Epithelial cell of esophagus (primary cell): ENCODE measurements around the gene KDM4B.

ENCODE experiments used
- DNase-seq: peaks from one replicate; pipeline ENCODE4 v3.0.0; 2010; ENCODE audit warnings: low read depth
- H3K4me3 ChIP-seq: 2 replicates; pipeline ENCODE4 v1.5.1; 2011; ENCODE audit warnings: mild to moderate bottlenecking, low read length, control low read depth
- CTCF ChIP-seq: IDR thresholded peaks from 2 replicates; pipeline ENCODE4 v1.5.1; 2011; ENCODE audit warnings: low read depth, mild to moderate bottlenecking, low read length, control low read depth, inconsistent platforms; ENCODE audit not compliant: insufficient read depth; ENCODE audit errors: missing control alignments

Gene KDM4B

GRCh38 chr19:5075597-5075996, 106.7 kb downstream of the KDM4B start:
- H3K4me3 ChIP-seq, result no peak overlapping the region
- no peak for DNase-seq

DNA sequence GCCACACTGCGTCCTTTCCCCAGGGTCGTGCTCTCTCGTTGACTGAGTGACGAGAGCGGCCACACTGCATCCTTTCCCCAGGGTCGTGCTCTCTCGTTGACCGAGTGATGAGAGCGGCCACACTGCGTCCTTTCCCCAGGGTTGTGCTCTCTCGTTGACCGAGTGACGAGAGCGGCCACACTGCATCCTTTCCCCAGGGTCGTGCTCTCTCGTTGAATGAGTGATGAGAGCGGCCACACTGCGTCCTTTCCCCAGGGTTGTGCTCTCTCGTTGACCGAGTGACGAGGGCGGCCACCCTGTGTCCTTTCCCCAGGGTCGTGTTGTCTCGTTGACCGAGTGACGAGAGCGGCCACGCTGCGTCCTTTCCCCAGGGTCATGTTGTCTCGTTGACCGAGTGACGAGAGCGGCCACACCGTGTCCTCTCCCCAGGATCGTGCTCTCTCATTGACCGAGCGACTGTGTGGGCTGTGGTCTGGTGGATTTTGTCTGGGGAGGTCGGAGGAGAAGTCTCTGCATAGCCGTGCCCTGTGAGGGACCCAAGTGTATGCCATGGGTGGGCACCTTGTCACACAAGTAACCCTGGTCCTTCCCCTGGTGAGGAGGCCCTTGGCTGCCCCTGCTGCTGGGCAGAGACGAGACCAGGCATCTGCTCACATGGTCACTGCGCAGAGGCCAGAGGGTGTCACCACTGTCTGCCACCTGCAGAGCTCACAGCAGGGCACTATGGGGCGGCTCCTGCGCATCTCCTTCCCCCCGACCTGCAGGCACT, 107.7 kb downstream of the KDM4B start:
- no peak for TF ChIP-seq CTCF
- no peak for DNase-seq
- no peak overlapping the region for H3K4me3 ChIP-seq

More at GRCh38 chr19:5075597-5075996, 106.7 kb downstream of the KDM4B start:
- TF ChIP-seq CTCF, result no peak

GRCh38 chr19:5077209-5077515, 108.2 kb downstream of the KDM4B start:
- no peak overlapping the region for H3K4me3 ChIP-seq
- no peak for DNase-seq
- TF ChIP-seq CTCF, result no peak

DNA sequence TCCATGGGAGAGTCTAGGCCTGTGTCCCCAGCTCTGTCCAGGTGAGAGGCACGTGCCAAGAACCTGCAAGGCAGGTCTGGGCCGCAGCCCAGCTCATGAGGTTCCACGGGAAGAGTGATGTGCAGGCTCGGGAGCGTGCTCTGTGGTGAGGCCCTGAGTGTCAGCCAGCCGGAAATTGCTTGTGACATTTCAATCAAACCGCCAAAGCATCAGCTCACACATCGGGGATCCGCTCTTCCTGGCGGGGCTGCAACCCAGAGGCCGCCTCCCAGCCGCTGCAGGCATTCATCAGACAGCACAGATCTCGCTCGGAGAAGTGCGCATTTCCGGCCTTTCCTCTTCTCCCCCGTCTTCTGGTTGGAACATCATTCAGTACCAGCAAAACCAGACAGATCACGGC, 109.3 kb downstream of the KDM4B start:
- DNase-seq, result no peak
- no peak for TF ChIP-seq CTCF
- H3K4me3 ChIP-seq, result no peak overlapping the region

DNA sequence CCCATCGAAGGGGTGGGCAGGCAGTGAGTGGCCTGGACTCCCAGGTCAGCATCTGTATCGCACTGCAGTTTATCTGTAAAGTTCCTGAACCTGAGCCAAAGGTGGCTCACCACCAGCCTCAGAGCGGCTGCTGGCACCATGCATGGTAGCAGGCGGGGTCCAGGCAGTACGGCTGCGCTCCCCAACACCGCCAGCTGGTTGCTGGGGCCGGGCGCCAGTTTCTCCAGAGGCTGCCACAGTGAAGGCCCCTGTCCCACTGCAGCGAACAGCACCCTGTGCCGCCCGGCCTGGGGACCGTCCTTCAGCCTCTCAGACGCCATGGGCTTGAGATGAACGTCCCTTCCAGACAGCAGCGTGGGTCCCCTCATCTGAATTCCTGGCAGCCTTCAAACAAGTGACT, 109.8 kb downstream of the KDM4B start:
- no peak for TF ChIP-seq CTCF
- DNase-seq, result no peak
- no peak overlapping the region for H3K4me3 ChIP-seq

DNA sequence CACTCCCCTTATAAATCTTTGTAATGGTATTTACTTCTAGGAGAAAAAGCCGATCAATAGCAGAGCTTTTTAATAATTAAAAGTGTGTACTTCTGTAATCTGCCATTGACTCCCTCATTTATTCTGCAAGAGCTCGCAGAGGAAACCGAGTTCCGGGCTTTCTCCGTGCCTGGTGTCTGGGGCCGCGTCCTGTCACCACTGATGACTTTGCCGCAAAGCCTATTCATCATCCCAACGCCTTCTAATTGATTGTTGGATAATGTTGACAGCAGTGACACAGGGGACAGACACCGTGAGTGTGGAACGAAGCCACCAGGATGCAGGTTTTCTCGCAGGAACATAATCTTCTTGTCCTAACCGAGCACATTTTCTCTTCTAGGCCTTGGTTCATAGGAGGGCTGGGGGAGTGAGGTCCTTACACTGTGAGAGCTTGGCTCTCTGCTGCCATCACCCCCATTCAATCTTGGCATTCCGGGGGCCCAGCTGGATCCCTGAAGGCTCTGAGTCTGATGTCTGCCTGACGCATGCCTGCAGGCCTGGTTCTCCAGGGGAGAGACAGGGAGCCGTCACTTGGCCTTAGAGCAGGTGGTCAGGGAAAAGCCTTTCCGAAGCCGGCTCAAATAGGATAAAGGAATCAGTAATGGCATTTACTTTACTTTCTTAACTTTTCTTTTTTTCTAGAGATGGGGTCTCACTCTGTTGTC, 110.3 kb downstream of the KDM4B start:
- H3K4me3 ChIP-seq, result no peak overlapping the region
- DNase-seq, result no peak
- no peak for TF ChIP-seq CTCF
